HG03175 (cell line): ENCODE data around the gene RBM26.

Experiments
- ATAC-seq: cut with Tn5 transposase; IDR thresholded peaks from one replicate; pipeline ENCODE4 v1.9.1; 2021; ENCODE audit warnings: mild to moderate bottlenecking, moderate library complexity; ENCODE audit not compliant: unreplicated experiment

Gene RBM26

GRCh38 chr13:79405831-79406596 lies at the start of gene RBM26:
Gene RBM26 (minus strand): TSS chr13:79406255. CDS start chr13:79405774, 481 bp downstream.
- ATAC-seq: peak; percentile 83

GRCh38 chr13:79455331-79455730 lies 49.3 kb upstream of the RBM26 start:
- ATAC-seq: no peak

- ATAC-seq: no peak
Measured at GRCh38 chr13:79452239-79452913, 46.3 kb upstream of the RBM26 start.

GRCh38 chr13:79451500-79451962 lies 45.5 kb upstream of the RBM26 start:
- peak; percentile 98 for ATAC-seq

- ATAC-seq: no peak
Measured at GRCh38 chr13:79450110-79450509, 44.1 kb upstream of the RBM26 start.

GRCh38 chr13:79448413-79448812 lies 42.4 kb upstream of the RBM26 start:
- ATAC-seq: peak; percentile 25

- no peak for ATAC-seq
Measured at GRCh38 chr13:79447741-79448140, 41.7 kb upstream of the RBM26 start.

GRCh38 chr13:79447141-79447540 lies 41.1 kb upstream of the RBM26 start:
- ATAC-seq: no peak

GRCh38 chr13:79445968-79446645 lies 40.1 kb upstream of the RBM26 start:
- ATAC-seq: no peak

GRCh38 chr13:79442706-79443105 lies 36.7 kb upstream of the RBM26 start:
- ATAC-seq: no peak

- ATAC-seq: no peak
Measured at GRCh38 chr13:79442221-79442620, 36.2 kb upstream of the RBM26 start.

GRCh38 chr13:79440958-79441528 lies 35.0 kb upstream of the RBM26 start:
- ATAC-seq: no peak

GRCh38 chr13:79439275-79439674 lies 33.2 kb upstream of the RBM26 start:
- ATAC-seq: no peak

- no peak for ATAC-seq
Measured at GRCh38 chr13:79435561-79435990, 29.5 kb upstream of the RBM26 start.

- ATAC-seq: no peak
Measured at GRCh38 chr13:79434556-79434955, 28.5 kb upstream of the RBM26 start.

GRCh38 chr13:79432992-79433391 lies 26.9 kb upstream of the RBM26 start:
- no peak for ATAC-seq

GRCh38 chr13:79432086-79432485 lies 26.0 kb upstream of the RBM26 start:
- no peak for ATAC-seq

GRCh38 chr13:79429309-79429708 lies 23.3 kb upstream of the RBM26 start:
- no peak for ATAC-seq

- no peak for ATAC-seq
Measured at GRCh38 chr13:79427883-79428282, 21.8 kb upstream of the RBM26 start.

GRCh38 chr13:79427265-79427664 lies 21.2 kb upstream of the RBM26 start:
- no peak for ATAC-seq
